Adrenal gland (tissue), 12 donors: Measurements from ENCODE around the gene FAM50B. TPM values are rescaled to one million over a fixed set of nuclear protein-coding genes. Genes with fewer than 3 reads are reported as not detected.

Experiments
- DNase-seq, 7 donors: peaks; one replicate each; pipeline ENCODE4 v3.0.0-alpha.2; 2019 to 2020
- H3K27ac ChIP-seq, 5 donors: fragments of 200-600 bp; sonication (generic) in 4 of 5; 1 replicate in 3 of 5; 2 replicates in 2 of 5; pipeline versions ENCODE4 v1.5.1 to v1.8.0; 2016 to 2020; ENCODE audit warnings: mild to moderate bottlenecking in 1 of 5
- H3K27me3 ChIP-seq: fragments of 200-600 bp; 2 replicates; pipeline ENCODE4 v1.8.0; 2021
- H3K36me3 ChIP-seq, 2 donors: fragments of 200-600 bp; replicated peaks in 1 of 2; 1 replicate in 1 of 2; 2 replicates in 1 of 2; pipeline versions ENCODE4 v1.5.1 to v1.8.0; 2018 to 2022
- H3K4me1 ChIP-seq, 2 donors: fragments of 200-600 bp; replicated peaks in 1 of 2; 1 replicate in 1 of 2; 2 replicates in 1 of 2; pipeline versions ENCODE4 v1.5.1 to v1.8.0; 2018 to 2021
- H3K4me3 ChIP-seq, 4 donors: fragments of 200-600 bp; sonication (generic) in 3 of 4; one replicate each; pipeline ENCODE4 v1.5.1; 2016 to 2018
- H3K9me3 ChIP-seq, 3 donors: fragments of 200-600 bp; sonication (generic) in 1 of 3; replicated peaks in 1 of 3; 1 replicate in 2 of 3; 2 replicates in 1 of 3; pipeline versions ENCODE4 v1.5.1 to v1.8.0; 2016 to 2021
- CTCF ChIP-seq, 6 experiments: fragments of 450-650 bp in 4 of 6; fragments of 200-600 bp in 2 of 6; sonication (generic) in 1 of 6; IDR thresholded peaks; 1 replicate in 5 of 6; 2 replicates in 1 of 6; pipeline versions ENCODE4 v1.5.1 to v1.8.0; 2016 to 2021; ENCODE audit warnings: antibody characterized with exemption in 6 of 6, mild to moderate bottlenecking in 2 of 6, moderate library complexity in 1 of 6
- POLR2A ChIP-seq, 2 donors: fragments of 450-650 bp; IDR thresholded peaks; one replicate each; pipeline ENCODE4 v1.6.1; 2017; ENCODE audit warnings: antibody characterized with exemption in 2 of 2, mild to moderate bottlenecking in 2 of 2, moderate library complexity in 1 of 2
- WGBS, 4 donors: extraction: QIAGEN DNeasy Blood & Tissue Kit in 2 of 4; methylation state at CpG; one replicate each; pipeline versions ENCODE4 v1.1.5 to v1.1.7; 2013 to 2017; 5-methylcytosine and 5-hydroxymethylcytosine counted together
- intact Hi-C, 2 donors: fragments of 100-400 bp; cut with DNase I; formaldehyde crosslinking; loops; one replicate each; pipeline versions ENCODE4 v1.14.1 to v1.15.0; 2022 to 2023
- polyA plus RNA-seq, 3 donors: library from polyadenylated mRNA; stranded (reverse); fragments of 200-250 nt in 2 of 3; fragments of 350-450 nt in 1 of 3; fragmentation: Illumina TruSeq in 1 of 3; extraction: RNeasy Lipid Tissue Mini Kit (QIAGEN cat#74804) in 1 of 3; gene quantifications; one replicate each; pipeline ENCODE4 v1.2.3, GENCODE V29; 2013 to 2014
- total RNA-seq, 9 donors: library from RNA; depleted of rRNA in 4 of 9; stranded (reverse); fragments of >200 nt in 4 of 9; fragments of 120-200 nt in 1 of 9; fragmentation: NEBNext Ultra II Directional in 1 of 9; extraction: Animal tissue kit (Norgen Biotek cat#: 25700) in 1 of 9; gene quantifications; one replicate each; pipeline versions ENCODE4 v1.1.0 to v1.2.4, GENCODE V29; 2013 to 2023
- donor health status: healthy with polysubstance abuse.
- donor health status: Bipolar disorder and iron deficiency.
- donor health status: DM: yes; HTN: yes; CAD: no.
- donor health status: DM: no; HTN: no; CAD: no.
- donor health status: DM: no; HTN: no; CAD: no.
- donor health status: DM: yes; HTN: yes; CAD: no.

Gene FAM50B
- total and polyA plus RNA-seq, 12 donors = 5.9 to 119 (median 14.2) TPM

GRCh38 chr6:3825851-3826581 lies 23.2 kb upstream of the FAM50B start:
- Histone ChIP-seq H3K4me1 (peaks cover 8 to 19% of the 10 kb centered on the region in 2 donors), H3K27ac (peak overlapping the region in 4 of 5 donors; percentile 88 to 97 (median 91)), H3K4me3 (no peak overlapping the region), H3K27me3 (no peaks in the 10 kb centered on the region), H3K9me3 (no peaks in the 10 kb centered on the region), H3K36me3 (no peaks in the 10 kb centered on the region)
- 19 to 29% (median 26%) methylated on average over 14 to 15 of the region's 15 CpGs for WGBS, 4 donors
- DNase-seq = peak; percentile 84 to 97 (median 93)
- intact Hi-C loops = no loop called here
- TF ChIP-seq CTCF (IDR thresholded peaks at IDR 0.05) (no peak), POLR2A (IDR thresholded peaks at IDR 0.05) (no peak)

GRCh38 chr6:3829285-3829684 lies 19.9 kb upstream of the FAM50B start:
- TF ChIP-seq CTCF (IDR thresholded peaks at IDR 0.05) = no peak
- intact Hi-C loops = no loop called here
- Histone ChIP-seq H3K27ac (no peak overlapping the region), H3K4me1 (peaks cover 8 to 19% of the 10 kb centered on the region in 2 donors), H3K27me3 (no peaks in the 10 kb centered on the region), H3K4me3 (no peak overlapping the region), H3K9me3 (no peaks in the 10 kb centered on the region), H3K36me3 (no peaks in the 10 kb centered on the region)
- peak in 1 of 7 donors; percentile 23 for DNase-seq
- 88 to 94% (median 89%) methylated on average over 5 of the region's 5 CpGs for WGBS, 4 donors

- no peaks in the 10 kb centered on the region for H3K27me3 ChIP-seq
- H3K4me1 ChIP-seq = peaks cover 4 to 11% of the 10 kb centered on the region in 2 donors
- H3K4me3 ChIP-seq = no peak overlapping the region
- intact Hi-C loops = no loop called here
- H3K27ac ChIP-seq = no peak overlapping the region
- peak in 1 of 7 donors; percentile 25 for DNase-seq
- no peak for TF ChIP-seq CTCF (IDR thresholded peaks at IDR 0.05)
- no peak for TF ChIP-seq POLR2A (IDR thresholded peaks at IDR 0.05)
- 94 to 98% (median 96%) methylated on average over 4 of the region's 4 CpGs for WGBS, 4 donors
- H3K36me3 ChIP-seq = no peaks in the 10 kb centered on the region
- no peaks in the 10 kb centered on the region for H3K9me3 ChIP-seq
Measured at GRCh38 chr6:3830806-3831205, 18.4 kb upstream of the FAM50B start.

- no peak for TF ChIP-seq CTCF (IDR thresholded peaks at IDR 0.05)
- no peak for TF ChIP-seq POLR2A (IDR thresholded peaks at IDR 0.05)
- H3K9me3 ChIP-seq = no peaks in the 10 kb centered on the region
- DNase-seq = peak in 1 of 7 donors; percentile 25
- no peak overlapping the region for H3K4me3 ChIP-seq
- H3K27ac ChIP-seq = no peak overlapping the region
- intact Hi-C loops = no loop called here
- no peaks in the 10 kb centered on the region for H3K4me1 ChIP-seq
- H3K36me3 ChIP-seq = no peaks in the 10 kb centered on the region
- H3K27me3 ChIP-seq = no peaks in the 10 kb centered on the region
- WGBS, 4 donors = 77 to 87% (median 84%) methylated on average over 6 of the region's 6 CpGs
Measured at GRCh38 chr6:3831761-3832530, 17.2 kb upstream of the FAM50B start.
